D721Med (cell line): ENCODE data around the gene INPP5K.

Experiments used
- DNase-seq: peaks from one replicate; pipeline ENCODE4 v3.0.0; 2011; ENCODE audit warnings: low spot score; ENCODE audit not compliant: insufficient read length
- FAIRE-seq: peaks from 2 replicates; lab custom pipeline; 2011; peaks lifted over from hg19 to GRCh38; lab: Jason Lieb, UNC
- TF ChIP-seq, protein P1 (sequence below): IDR thresholded peaks from 2 replicates; pipeline ENCODE4 v1.5.1; 2012; ENCODE audit warnings: mild to moderate bottlenecking, control low read depth; ENCODE audit not compliant: insufficient read depth; ENCODE audit errors: missing control alignments

The INPP5K gene

DNA sequence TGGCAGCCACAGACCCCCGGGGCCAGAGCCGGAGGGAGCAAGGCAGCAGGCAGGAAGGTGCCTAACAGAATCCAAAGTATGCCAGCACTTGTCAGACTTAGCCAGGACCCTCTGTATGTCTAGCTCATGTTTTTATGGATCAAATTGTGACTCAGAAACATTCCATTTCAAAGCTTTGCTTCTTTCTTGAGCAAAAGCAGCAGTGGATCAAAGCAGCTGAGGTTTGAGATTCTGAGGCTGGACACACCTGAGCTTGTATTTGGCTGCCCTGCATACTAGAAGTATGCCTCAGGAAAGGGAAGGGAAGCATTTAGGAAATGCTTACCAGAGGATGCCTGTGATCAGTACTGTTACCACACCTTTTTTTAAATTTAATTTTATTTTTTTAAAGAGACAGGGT is 18.2 kb downstream of the INPP5K start:
- FAIRE-seq (no peak), DNase-seq (no peak)
- TF ChIP-seq, protein P1, sequence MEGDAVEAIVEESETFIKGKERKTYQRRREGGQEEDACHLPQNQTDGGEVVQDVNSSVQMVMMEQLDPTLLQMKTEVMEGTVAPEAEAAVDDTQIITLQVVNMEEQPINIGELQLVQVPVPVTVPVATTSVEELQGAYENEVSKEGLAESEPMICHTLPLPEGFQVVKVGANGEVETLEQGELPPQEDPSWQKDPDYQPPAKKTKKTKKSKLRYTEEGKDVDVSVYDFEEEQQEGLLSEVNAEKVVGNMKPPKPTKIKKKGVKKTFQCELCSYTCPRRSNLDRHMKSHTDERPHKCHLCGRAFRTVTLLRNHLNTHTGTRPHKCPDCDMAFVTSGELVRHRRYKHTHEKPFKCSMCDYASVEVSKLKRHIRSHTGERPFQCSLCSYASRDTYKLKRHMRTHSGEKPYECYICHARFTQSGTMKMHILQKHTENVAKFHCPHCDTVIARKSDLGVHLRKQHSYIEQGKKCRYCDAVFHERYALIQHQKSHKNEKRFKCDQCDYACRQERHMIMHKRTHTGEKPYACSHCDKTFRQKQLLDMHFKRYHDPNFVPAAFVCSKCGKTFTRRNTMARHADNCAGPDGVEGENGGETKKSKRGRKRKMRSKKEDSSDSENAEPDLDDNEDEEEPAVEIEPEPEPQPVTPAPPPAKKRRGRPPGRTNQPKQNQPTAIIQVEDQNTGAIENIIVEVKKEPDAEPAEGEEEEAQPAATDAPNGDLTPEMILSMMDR: no peak

- TF ChIP-seq, protein P1: no peak
- DNase-seq: no peak
- FAIRE-seq: no peak
Observed at GRCh38 chr17:1497831-1498230, 18.6 kb downstream of the INPP5K start.

DNA sequence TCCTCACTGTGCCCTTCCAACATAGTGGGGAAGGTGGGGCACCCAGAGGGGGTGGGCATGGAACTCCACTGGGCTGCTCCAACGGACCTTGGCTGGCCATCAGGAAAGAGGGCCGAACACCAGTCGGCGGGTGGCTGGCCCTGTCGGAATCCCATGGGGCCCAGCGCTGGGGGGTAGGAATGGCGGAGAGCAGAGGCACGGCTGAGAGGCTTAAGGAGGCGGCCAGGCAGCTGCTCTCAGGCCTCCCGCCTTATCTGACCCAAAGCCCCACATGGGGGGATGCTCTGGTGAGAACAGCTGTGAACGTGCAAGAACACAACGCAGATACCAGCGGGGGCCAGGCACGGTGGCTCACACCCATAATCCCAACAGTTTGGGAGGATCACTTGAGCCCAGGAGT is 19.5 kb downstream of the INPP5K start:
- DNase-seq: no peak
- no peak for FAIRE-seq
- TF ChIP-seq, protein P1: no peak

- TF ChIP-seq, protein P1: no peak
- no peak for DNase-seq
- FAIRE-seq: no peak
Observed at GRCh38 chr17:1495265-1495989, 21.0 kb downstream of the INPP5K start.

DNA sequence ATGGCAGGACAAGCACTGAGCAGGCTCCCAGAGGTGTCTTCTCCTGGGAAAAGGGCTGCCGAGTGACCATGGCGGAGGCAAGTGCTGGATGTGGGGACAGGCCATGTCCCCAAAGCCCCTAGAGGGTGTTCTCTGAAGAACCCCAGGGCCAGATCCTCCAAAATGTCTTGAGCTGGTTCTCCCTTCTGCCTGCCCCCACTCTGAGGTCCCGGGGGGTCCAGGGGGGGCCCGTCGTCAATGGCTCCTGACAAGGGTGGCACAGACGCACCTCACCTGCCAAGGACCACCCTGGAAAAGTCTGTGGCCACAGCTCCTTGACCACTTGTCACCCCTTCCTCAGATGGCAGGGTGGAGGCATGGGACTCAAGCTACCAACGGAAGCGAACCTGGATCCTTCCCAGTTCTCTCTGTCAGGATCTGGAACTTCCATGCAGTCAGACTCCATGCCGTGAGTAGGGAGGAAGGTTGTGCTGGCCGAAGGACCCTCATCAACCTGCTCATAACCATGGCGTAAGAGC is 21.6 kb downstream of the INPP5K start:
- FAIRE-seq: no peak

DNA sequence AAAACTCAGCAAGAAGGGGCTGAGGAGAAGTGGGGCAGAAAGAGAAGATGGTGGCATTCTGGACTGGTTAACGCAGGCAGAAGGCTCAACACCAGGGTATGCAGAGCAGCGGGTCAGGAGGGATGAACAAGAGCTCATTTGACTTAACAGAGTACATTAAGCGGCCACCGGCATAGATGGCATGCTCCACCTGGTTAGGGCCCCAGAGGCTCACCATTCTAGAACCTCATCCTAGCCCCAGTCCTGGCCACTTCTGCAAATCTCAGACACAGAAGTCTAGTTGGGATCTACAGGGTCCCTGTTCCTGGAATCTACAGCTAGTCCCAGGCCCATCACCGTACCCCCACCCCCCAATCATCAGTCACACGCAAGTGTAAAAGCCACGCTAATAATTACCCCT is 22.2 kb downstream of the INPP5K start:
- no peak for DNase-seq
- no peak for FAIRE-seq
- TF ChIP-seq, protein P1: no peak

More for the DNA sequence above, 21.6 kb downstream of the INPP5K start:
- DNase-seq: no peak
- TF ChIP-seq, protein P1: no peak

GRCh38 chr17:1493291-1493980 is 23.0 kb downstream of the INPP5K start:
- no peak for DNase-seq
- TF ChIP-seq, protein P1: no peak
- FAIRE-seq: no peak
